Left hindlimb (tissue), 1 donor: Measurements from ENCODE around the gene STYXL1.

Experiments used
- DNase-seq: peaks from one replicate; pipeline ENCODE4 v3.0.0-alpha.2; 2018

STYXL1 gene

DNA sequence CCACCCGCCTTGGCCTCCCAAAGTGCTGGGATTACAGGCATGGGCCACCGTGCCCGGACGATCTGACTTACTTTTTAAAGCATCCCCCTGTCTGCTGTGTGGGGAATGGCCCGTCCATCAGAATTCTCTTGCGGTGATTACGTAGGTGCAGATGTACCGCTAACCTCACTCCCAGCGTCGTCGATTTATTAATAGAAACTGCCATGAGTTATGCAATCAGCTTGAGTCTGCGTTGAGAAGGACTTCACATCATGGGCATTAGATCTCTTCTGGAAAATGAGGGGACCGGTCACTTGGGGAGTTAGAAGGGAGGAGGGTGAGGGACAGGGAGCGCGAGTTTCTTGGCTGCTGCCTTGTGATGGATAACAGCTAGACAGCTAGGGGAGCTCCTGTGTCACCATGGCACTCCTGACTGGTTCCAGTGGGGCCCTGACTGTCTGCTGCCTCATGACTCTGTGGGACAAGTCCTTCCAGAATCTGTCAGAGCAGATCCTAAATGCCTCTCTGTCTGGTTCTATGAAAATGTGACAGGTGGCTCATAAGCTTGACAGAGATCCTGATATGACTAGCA, 97.6 kb downstream of the STYXL1 start:
- DNase-seq, result no peak

DNA sequence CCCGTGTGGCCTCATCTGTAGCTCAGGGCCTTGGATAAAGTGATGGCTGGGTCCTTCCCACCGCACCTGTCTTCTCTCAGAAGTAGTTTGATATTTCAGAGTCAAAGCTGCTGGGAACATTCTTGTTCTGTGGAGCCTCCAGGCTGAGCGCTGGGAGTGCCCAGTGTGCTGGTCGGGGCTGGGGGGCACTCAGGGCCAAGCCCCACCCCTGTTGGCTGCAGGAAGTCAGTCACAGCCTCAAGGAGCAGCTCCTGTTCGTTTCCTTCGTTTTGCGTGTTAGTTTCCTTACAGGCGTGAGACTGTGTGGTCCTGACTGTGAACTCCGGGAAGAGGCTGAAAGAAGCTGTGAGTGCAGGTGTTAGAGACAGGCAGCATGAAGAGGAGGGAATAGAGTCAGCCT, 99.6 kb downstream of the STYXL1 start:
- no peak for DNase-seq
